ENCODE measurements around the gene RALA. TPM values are rescaled to one million over a fixed set of nuclear protein-coding genes. Genes with fewer than 3 reads are reported as not detected.
A peak's percentile ranks its signal among the peaks of the same experiment; 100 is the strongest.
"Not testable (repeated sequence)": the region's sequence is repeated elsewhere in the genome, so short reads cannot be mapped to it uniquely, and the experiment has no call there.

Gene RALA
- polyA plus RNA-seq, 3 donors from 2014 or later, result 28.9 to 33.7 (median 28.9) TPM

GRCh38 chr7:39744620-39745019, 121.2 kb downstream of the RALA start:
- DNase-seq, result no peak
- Mint-ChIP-seq H3K27ac (peak overlapping the region in 1 of 6 donors; percentile 16), H3K9me3 (no peaks in the 10 kb centered on the region), H3K4me3 (no peak overlapping the region), H3K36me3 (peaks cover 0 to 9% (median 4%) of the 10 kb centered on the region in 3 donors), H3K27me3 (ENCODE audit: low read depth in 3 of 3) (peaks cover 0 to 2% (median 1%) of the 10 kb centered on the region in 3 donors), H3K4me1 (peaks cover 3 to 8% of the 10 kb centered on the region in 2 donors)

DNA sequence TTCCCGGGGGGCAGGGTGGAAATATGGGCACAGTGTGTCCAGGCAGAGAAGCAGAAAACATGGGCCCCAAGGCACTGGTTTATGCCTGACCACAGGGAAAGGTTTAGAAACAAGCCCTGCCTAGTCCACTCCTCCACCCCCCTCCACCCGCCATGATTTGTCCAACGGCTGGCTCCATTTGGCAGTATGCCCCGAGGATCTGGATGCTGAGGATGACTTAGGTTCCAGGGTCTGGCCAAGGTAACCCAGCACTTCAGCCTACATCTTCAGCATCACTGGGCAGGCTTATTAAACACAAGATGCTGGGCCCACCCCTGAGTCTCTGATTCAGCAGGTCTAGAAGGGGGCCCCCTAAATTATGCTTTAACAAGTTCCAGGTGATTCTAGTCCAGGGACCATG, 121.9 kb downstream of the RALA start:
- DNase-seq, result no peak
- Mint-ChIP-seq H3K4me3 (no peak overlapping the region), H3K27me3 (ENCODE audit: low read depth in 3 of 3) (peaks cover 0 to 2% (median 0%) of the 10 kb centered on the region in 3 donors)

GRCh38 chr7:39746103-39746819, 122.9 kb downstream of the RALA start:
- DNase-seq, result peak; percentile 34 to 49 (median 44)
- H3K27me3 Mint-ChIP-seq (ENCODE audit: low read depth in 3 of 3), result peaks cover 0 to 2% (median 0%) of the 10 kb centered on the region in 3 donors
- H3K27ac Mint-ChIP-seq, result peak overlapping the region in 3 of 6 donors; percentile 22 to 49 (median 22)
- no peaks in the 10 kb centered on the region for H3K9me3 Mint-ChIP-seq
- H3K36me3 Mint-ChIP-seq, result peaks cover 0 to 9% (median 4%) of the 10 kb centered on the region in 3 donors
- H3K4me3 Mint-ChIP-seq, result no peak overlapping the region
- peaks cover 3% of the 10 kb centered on the region in 2 donors for H3K4me1 Mint-ChIP-seq

More for the DNA sequence above, 121.9 kb downstream of the RALA start:
- peaks cover 3 to 8% of the 10 kb centered on the region in 2 donors for H3K4me1 Mint-ChIP-seq
- peaks cover 0 to 9% (median 4%) of the 10 kb centered on the region in 3 donors for H3K36me3 Mint-ChIP-seq
- no peak overlapping the region for H3K27ac Mint-ChIP-seq
- no peaks in the 10 kb centered on the region for H3K9me3 Mint-ChIP-seq

DNA sequence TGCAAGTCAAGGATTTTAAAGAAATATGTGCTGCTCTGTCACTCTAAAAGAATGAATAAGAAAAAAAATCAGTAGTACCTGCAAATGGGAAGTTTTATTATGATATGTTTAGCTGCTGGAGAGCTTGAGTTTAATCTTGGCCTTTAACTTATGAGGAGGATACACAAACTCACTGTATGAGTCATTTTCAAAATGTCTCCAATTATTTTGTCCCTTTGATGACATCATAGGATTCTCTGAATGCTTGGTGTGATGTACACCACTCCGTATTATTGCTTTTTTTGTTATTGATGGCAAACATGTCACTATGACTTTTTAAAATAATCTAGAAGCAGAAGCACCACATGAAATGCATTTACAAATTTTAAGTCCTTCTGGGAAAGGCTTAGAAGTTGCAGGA, 125.8 kb downstream of the RALA start:
- Mint-ChIP-seq H3K36me3 (peaks cover 7 to 16% (median 10%) of the 10 kb centered on the region in 3 donors), H3K27me3 (ENCODE audit: low read depth in 3 of 3) (peaks cover 0 to 7% (median 0%) of the 10 kb centered on the region in 3 donors), H3K4me1 (peaks cover 0 to 3% of the 10 kb centered on the region in 2 donors), H3K4me3 (no peak overlapping the region), H3K9me3 (no peaks in the 10 kb centered on the region), H3K27ac (no peak overlapping the region)
- no peak for DNase-seq

GRCh38 chr7:39749717-39750116, 126.3 kb downstream of the RALA start:
- Mint-ChIP-seq H3K27ac (no peak overlapping the region), H3K9me3 (no peaks in the 10 kb centered on the region)

GRCh38 chr7:39750253-39751077, 127.1 kb downstream of the RALA start:
- Mint-ChIP-seq H3K9me3 (no peaks in the 10 kb centered on the region), H3K36me3 (peaks cover 7 to 10% (median 8%) of the 10 kb centered on the region in 3 donors), H3K27me3 (ENCODE audit: low read depth in 3 of 3) (peaks cover 0 to 7% (median 0%) of the 10 kb centered on the region in 3 donors)

More at GRCh38 chr7:39749717-39750116, 126.3 kb downstream of the RALA start:
- Mint-ChIP-seq H3K4me1 (peaks cover 4% of the 10 kb centered on the region in 2 donors), H3K4me3 (no peak overlapping the region), H3K27me3 (ENCODE audit: low read depth in 3 of 3) (peaks cover 0 to 7% (median 0%) of the 10 kb centered on the region in 3 donors), H3K36me3 (peaks cover 7 to 11% (median 10%) of the 10 kb centered on the region in 3 donors)
- no peak for DNase-seq

DNA sequence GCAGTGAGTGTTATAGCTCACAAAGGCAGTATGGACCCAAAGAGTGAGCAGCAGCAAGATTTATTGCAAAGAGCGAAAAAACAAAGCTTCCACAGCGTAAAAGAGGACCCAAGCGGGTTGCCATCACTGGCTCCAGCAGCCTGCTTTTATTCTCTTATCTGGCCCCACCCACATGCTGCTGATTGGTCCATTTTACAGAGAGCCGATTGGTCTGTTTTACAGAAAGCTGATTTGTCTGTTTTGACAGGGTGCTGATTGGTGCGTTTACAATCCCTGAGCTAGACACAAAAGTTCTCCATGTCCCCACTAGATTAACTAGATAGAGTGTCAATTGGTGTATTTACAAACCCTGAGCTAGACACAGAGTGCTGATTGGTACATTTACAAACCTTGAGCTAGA, 129.9 kb downstream of the RALA start:
- H3K4me3 Mint-ChIP-seq; H3K4me1 Mint-ChIP-seq; H3K9me3 Mint-ChIP-seq; H3K27me3 Mint-ChIP-seq (ENCODE audit: low read depth in 3 of 3); H3K27ac Mint-ChIP-seq; DNase-seq: not testable (repeated sequence)
- peaks cover 6 to 12% (median 7%) of the 10 kb centered on the region in 3 donors for H3K36me3 Mint-ChIP-seq

More at GRCh38 chr7:39750253-39751077, 127.1 kb downstream of the RALA start:
- DNase-seq, result no peak
- Mint-ChIP-seq H3K4me1 (peaks cover 5% of the 10 kb centered on the region in 2 donors), H3K27ac (no peak overlapping the region), H3K4me3 (no peak overlapping the region)

DNA sequence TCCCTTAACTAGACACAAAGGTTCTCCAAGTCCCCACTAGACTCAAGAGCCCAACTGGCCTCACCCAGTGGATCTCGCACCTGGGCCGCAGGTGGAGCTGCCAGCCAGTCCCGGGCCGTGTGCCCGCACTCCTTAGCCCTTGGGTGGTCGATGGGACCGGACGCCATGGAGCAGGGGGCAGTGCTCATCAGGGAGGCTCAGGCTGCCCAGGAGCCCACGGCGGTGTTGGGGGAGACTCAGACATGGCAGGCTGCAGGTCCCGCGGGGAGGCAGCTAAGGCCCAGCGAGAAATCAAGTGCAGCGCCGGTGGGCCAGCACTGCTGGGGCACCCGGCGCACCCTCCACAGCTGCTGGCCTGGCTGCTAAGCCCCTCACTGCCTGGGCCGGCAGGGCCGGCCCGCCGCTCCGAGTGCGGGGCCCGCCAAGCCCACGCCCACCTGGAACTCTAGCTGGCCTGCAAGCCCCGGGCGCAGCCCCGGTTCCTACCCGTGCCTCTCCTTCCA, 130.5 kb downstream of the RALA start:
- H3K36me3 Mint-ChIP-seq, result peaks cover 7 to 12% (median 9%) of the 10 kb centered on the region in 3 donors
- no peaks in the 10 kb centered on the region for H3K9me3 Mint-ChIP-seq
- no peak for DNase-seq
- H3K27me3 Mint-ChIP-seq (ENCODE audit: low read depth in 3 of 3), result peaks cover 0 to 5% (median 0%) of the 10 kb centered on the region in 3 donors
- peaks cover 3 to 5% of the 10 kb centered on the region in 2 donors for H3K4me1 Mint-ChIP-seq
- no peak overlapping the region for H3K4me3 Mint-ChIP-seq
- no peak overlapping the region for H3K27ac Mint-ChIP-seq

DNA sequence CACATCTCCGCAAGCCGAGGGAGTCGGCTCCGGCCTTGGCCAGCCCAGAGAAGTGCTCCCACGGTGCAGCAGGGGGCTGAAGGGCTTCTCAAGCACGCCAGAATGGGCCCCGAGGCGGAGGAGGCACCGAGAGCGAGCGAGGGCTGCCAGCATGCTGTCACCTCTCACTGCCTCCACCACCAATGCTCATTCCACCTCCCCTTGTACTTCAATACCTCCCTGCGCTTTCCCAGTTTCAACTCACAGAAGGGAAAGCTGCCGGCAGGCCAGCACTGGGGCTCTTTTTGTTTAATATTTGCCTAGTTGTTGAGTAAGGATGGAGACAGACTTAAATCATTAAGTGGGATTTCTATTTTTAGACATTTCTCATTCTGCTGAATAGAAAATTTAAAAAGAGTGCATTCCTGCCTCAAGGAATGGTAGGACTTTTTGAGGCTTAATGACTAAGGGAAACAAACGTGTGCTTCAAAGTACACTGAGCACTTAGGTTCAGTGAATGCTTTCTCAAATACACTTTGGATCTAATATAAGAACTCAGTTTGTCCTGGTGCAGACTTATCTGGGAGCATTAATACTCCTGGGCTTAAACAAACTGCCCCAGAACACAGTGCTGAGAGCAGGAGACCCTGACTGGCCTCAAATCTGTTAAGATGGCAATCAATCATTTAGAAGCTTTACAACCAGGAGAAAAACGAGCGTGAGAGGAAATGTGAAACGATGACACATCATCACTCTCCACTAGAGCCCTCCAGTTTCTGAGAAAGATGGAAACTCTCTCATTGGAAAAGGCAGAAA, 131.2 kb downstream of the RALA start:
- no peak for DNase-seq
- Mint-ChIP-seq H3K27ac (no peak overlapping the region), H3K4me1 (peaks cover 3 to 5% of the 10 kb centered on the region in 2 donors)

DNA sequence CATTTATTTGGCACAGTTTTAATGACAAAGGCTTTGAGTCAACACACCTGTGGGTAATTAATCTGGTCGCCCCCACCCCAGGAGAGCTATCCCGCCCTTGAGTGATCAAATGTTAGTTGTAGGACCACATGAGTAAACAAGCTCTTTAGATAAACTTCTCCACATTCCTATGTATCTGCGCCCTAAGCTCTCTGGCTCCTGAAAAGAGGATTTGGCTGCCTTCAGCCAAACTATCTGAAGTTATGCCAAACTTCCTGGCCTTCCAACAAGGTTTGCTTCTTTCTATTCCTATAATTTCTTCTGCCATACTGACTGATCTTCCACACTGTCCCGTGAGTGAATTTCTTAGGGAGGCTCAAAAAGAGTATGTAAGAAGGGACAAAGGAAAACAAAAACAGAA, 134.2 kb downstream of the RALA start:
- Mint-ChIP-seq H3K27ac (no peak overlapping the region), H3K36me3 (peaks cover 4 to 12% (median 9%) of the 10 kb centered on the region in 3 donors), H3K4me3 (no peak overlapping the region), H3K9me3 (no peaks in the 10 kb centered on the region), H3K4me1 (peaks cover 3 to 5% of the 10 kb centered on the region in 2 donors), H3K27me3 (ENCODE audit: low read depth in 3 of 3) (peaks cover 0 to 4% (median 0%) of the 10 kb centered on the region in 3 donors)
- DNase-seq, result no peak

More for the DNA sequence above, 131.2 kb downstream of the RALA start:
- H3K4me3 Mint-ChIP-seq, result no peak overlapping the region
- H3K9me3 Mint-ChIP-seq, result no peaks in the 10 kb centered on the region
- peaks cover 7 to 12% (median 9%) of the 10 kb centered on the region in 3 donors for H3K36me3 Mint-ChIP-seq
- peaks cover 0 to 5% (median 0%) of the 10 kb centered on the region in 3 donors for H3K27me3 Mint-ChIP-seq (ENCODE audit: low read depth in 3 of 3)

All from immature natural killer cell (primary cell).